WTC11 (cell line): ENCODE measurements around the gene ZNF205. TPM values are rescaled to one million over a fixed set of nuclear protein-coding genes. Genes with fewer than 3 reads are reported as not detected.

ENCODE experiments used
- ATAC-seq: fragments of 200-7000 bp; cut with Tn5 transposase; 2 replicates; pipeline ENCODE4 v1.10.0; 2021; ENCODE audit warnings: mild to moderate bottlenecking, moderate library complexity
- CTCF ChIA-PET: fragments of 300-600 bp; sonication (Branson Sonifier 250); formaldehyde crosslinking; loops from one replicate; lab custom pipeline; 2021; ENCODE audit warnings: antibody characterized with exemption; lab: Charles Lee
- POLR2A ChIA-PET: fragments of 350-600 bp; sonication (Branson Sonifier 250); formaldehyde crosslinking; loops from one replicate; lab custom pipeline; 2021; ENCODE audit warnings: antibody characterized with exemption; lab: Charles Lee
- DNase-seq: peaks from one replicate; pipeline ENCODE4 v3.0.0; 2021; ENCODE audit warnings: low spot score
- H3K27ac Mint-ChIP-seq: 2 replicates; pipeline ENCODE4 v1.8.0; 2021; ENCODE audit warnings: mixed read lengths
- H3K27me3 Mint-ChIP-seq: 2 replicates; pipeline ENCODE4 v1.8.0; 2021; ENCODE audit warnings: low read depth, mild to moderate bottlenecking, moderate library complexity, mixed read lengths
- H3K36me3 Mint-ChIP-seq: 2 replicates; pipeline ENCODE4 v1.8.0; 2021; ENCODE audit warnings: mixed read lengths
- H3K4me1 Mint-ChIP-seq: 2 replicates; pipeline ENCODE4 v1.8.0; 2022; ENCODE audit warnings: mixed read lengths
- H3K4me3 Mint-ChIP-seq: 2 replicates; pipeline ENCODE4 v1.8.0; 2021; ENCODE audit warnings: mild to moderate bottlenecking, moderate library complexity, mixed read lengths
- H3K9me3 Mint-ChIP-seq: 2 replicates; pipeline ENCODE4 v1.8.0; 2021; ENCODE audit warnings: mixed read lengths
- ARID4B ChIP-seq: sonication (generic); formaldehyde crosslinking; IDR thresholded peaks from 2 replicates; pipeline ENCODE4 v1.8.0; 2023; ENCODE audit warnings: missing genetic modification reagents, mild to moderate bottlenecking, borderline replicate concordance
- ATF6 ChIP-seq: sonication (generic); formaldehyde crosslinking; IDR thresholded peaks from 2 replicates; pipeline ENCODE4 v1.8.1; 2023; ENCODE audit warnings: mild to moderate bottlenecking, missing genetic modification reagents
- CREB1 ChIP-seq: sonication (generic); formaldehyde crosslinking; IDR thresholded peaks from 2 replicates; pipeline ENCODE4 v1.8.0; 2023; ENCODE audit warnings: mild to moderate bottlenecking, missing genetic modification reagents
- CTCF ChIP-seq: fragments of 200-600 bp; IDR thresholded peaks from 2 replicates; pipeline ENCODE4 v1.8.0; 2022; ENCODE audit warnings: antibody characterized with exemption
- ETV6 ChIP-seq: sonication (generic); formaldehyde crosslinking; IDR thresholded peaks from 2 replicates; pipeline ENCODE4 v1.8.1; 2022; ENCODE audit warnings: mild to moderate bottlenecking, missing genetic modification reagents
- HMGA2 ChIP-seq: fragments of 250-450 bp; sonication (Bioruptor Pico); IDR thresholded peaks from 2 replicates; pipeline ENCODE4 v1.4.0; 2021; ENCODE audit warnings: mild to moderate bottlenecking, moderate library complexity
- IRF1 ChIP-seq: sonication (generic); formaldehyde crosslinking; IDR thresholded peaks from 2 replicates; pipeline ENCODE4 v1.8.0; 2023; ENCODE audit warnings: missing genetic modification reagents
- JUN ChIP-seq: sonication (generic); formaldehyde crosslinking; IDR thresholded peaks from 2 replicates; pipeline ENCODE4 v1.8.0; 2023; ENCODE audit warnings: mild to moderate bottlenecking, missing genetic modification reagents
- NR1H2 ChIP-seq: sonication (generic); formaldehyde crosslinking; IDR thresholded peaks from 2 replicates; pipeline ENCODE4 v1.9.0; 2021; ENCODE audit warnings: mild to moderate bottlenecking, moderate library complexity, missing genetic modification reagents
- SOX15 ChIP-seq: fragments of 250-450 bp; sonication (Bioruptor Pico); IDR thresholded peaks from 2 replicates; pipeline ENCODE4 v1.9.0; 2021; ENCODE audit warnings: mild to moderate bottlenecking
- SP1 ChIP-seq: sonication (generic); formaldehyde crosslinking; conservative IDR thresholded peaks from 2 replicates; pipeline ENCODE4 v1.8.1; 2022; ENCODE audit warnings: missing genetic modification reagents
- TEAD4 ChIP-seq: sonication (generic); formaldehyde crosslinking; IDR thresholded peaks from 2 replicates; pipeline ENCODE4 v1.8.0; 2022; ENCODE audit warnings: mild to moderate bottlenecking, missing genetic modification reagents
- USF1 ChIP-seq: sonication (generic); formaldehyde crosslinking; IDR thresholded peaks from 2 replicates; pipeline ENCODE4 v1.8.0; 2022; ENCODE audit warnings: mild to moderate bottlenecking, missing genetic modification reagents
- ZNF121 ChIP-seq: sonication (generic); formaldehyde crosslinking; IDR thresholded peaks from 2 replicates; pipeline ENCODE4 v1.8.0; 2023; ENCODE audit warnings: missing genetic modification reagents
- ZNF138 ChIP-seq: sonication (generic); formaldehyde crosslinking; conservative IDR thresholded peaks from 2 replicates; pipeline ENCODE4 v1.8.1; 2022; ENCODE audit warnings: mild to moderate bottlenecking, moderate library complexity, missing genetic modification reagents
- ZNF416 ChIP-seq: fragments of 250-450 bp; sonication (Bioruptor Pico); IDR thresholded peaks from 2 replicates; pipeline ENCODE4 v1.9.0; 2021; ENCODE audit warnings: mild to moderate bottlenecking, inconsistent platforms
- ZNF512 ChIP-seq: sonication (generic); formaldehyde crosslinking; IDR thresholded peaks from 2 replicates; pipeline ENCODE4 v1.8.1; 2022; ENCODE audit warnings: missing genetic modification reagents, borderline replicate concordance
- ZNF532 ChIP-seq: fragments of 250-450 bp; sonication (Bioruptor Pico); IDR thresholded peaks from 2 replicates; pipeline ENCODE4 v1.9.0; 2021; ENCODE audit warnings: mild to moderate bottlenecking, borderline replicate concordance
- total RNA-seq: library from RNA; stranded (reverse); gene quantifications from 3 replicates; pipeline ENCODE4 v1.2.3, GENCODE V29; 2021

ZNF205 gene
- total RNA-seq, 1 experiment from 2014 or later, result 22.7 TPM

GRCh38 chr16:3127745-3128144 lies 15.4 kb downstream of the ZNF205 start (continued):
- no peak for TF ChIP-seq ZNF512
- TF ChIP-seq JUN (CRISPR knock-in tag), result no peak
- no peak for TF ChIP-seq ZNF416
- no peak for TF ChIP-seq HMGA2 (CRISPR knock-in tag)

- no peaks in the 10 kb centered on the region for H3K9me3 Mint-ChIP-seq
- peaks cover 42% of the 10 kb centered on the region for H3K4me1 Mint-ChIP-seq
- H3K36me3 Mint-ChIP-seq, result peaks cover 9% of the 10 kb centered on the region; the same call in 1 of the 2 replicates
- CTCF ChIA-PET, result interaction anchor here (0.7 to 6.0 kb wide), 51 partner anchors 8 to 361 kb away, joined by 3 to 112 read pairs (median 6); partner anchors contain the start of genes FLYWCH1, HCFC1R1, KREMEN2 and OR1F1
- DNase-seq, result peak; percentile 69
- peak overlapping the region; percentile 45 for H3K4me3 Mint-ChIP-seq
- H3K27ac Mint-ChIP-seq, result peak overlapping the region; percentile 95
- H3K27me3 Mint-ChIP-seq, result no peaks in the 10 kb centered on the region
- peak; percentile 58 for ATAC-seq
- POLR2A ChIA-PET, result interaction anchor here (0.8 to 1.6 kb wide), 8 partner anchors 14 to 101 kb away, joined by 3 to 8 read pairs (median 4); partner anchors contain the start of gene ZSCAN10
- TF ChIP-seq ZNF532 (CRISPR knock-in tag) (0 out of 2 replicates have a peak, but pooled peaks have one; percentile 19), TEAD4 (CRISPR knock-in tag) (no peak), NR1H2 (CRISPR knock-in tag) (no peak), CTCF (peak; percentile 87), SP1 (CRISPR knock-in tag) (0 out of 2 replicates have a peak, but pooled peaks have one; percentile 25), ETV6 (CRISPR knock-in tag) (0 out of 2 replicates have a peak, but pooled peaks have one; percentile 21), ATF6 (no peak), USF1 (CRISPR knock-in tag) (no peak), CREB1 (CRISPR knock-in tag) (no peak), SOX15 (CRISPR knock-in tag) (no peak), IRF1 (CRISPR knock-in tag) (no peak), HMGA2 (CRISPR knock-in tag) (no peak), ARID4B (CRISPR knock-in tag) (no peak), ZNF138 (CRISPR knock-in tag) (no peak), ZNF121 (CRISPR knock-in tag) (no peak)
Observed at GRCh38 chr16:3129137-3130131, 17.0 kb downstream of the ZNF205 start.
